22Rv1 (cell line): ENCODE results near the gene ERF.

Source experiments
- CTCF ChIP-seq: fragments of 450-650 bp; IDR thresholded peaks from 2 replicates; pipeline ENCODE4 v1.5.1; 2017; ENCODE audit warnings: mild to moderate bottlenecking
- ZFX ChIP-seq: fragments of 450-650 bp; IDR thresholded peaks from 2 replicates; pipeline ENCODE4 v1.6.1; 2017; ENCODE audit warnings: antibody characterized with exemption, borderline replicate concordance

GRCh38 chr19:42294471-42295137 is 39.7 kb upstream of the ERF start:
- TF ChIP-seq CTCF: no peak
- TF ChIP-seq ZFX: no peak
